Neural cell (in vitro differentiated cells): Measurements from ENCODE around the gene EEF1A2. TPM values are rescaled to one million over a fixed set of nuclear protein-coding genes. Genes with fewer than 3 reads are reported as not detected.

ENCODE experiments used
- H2AFZ ChIP-seq: fragments of 200-600, 300-800 bp; sonication (generic), shearing (Covaris generic); 2 replicates; pipeline ENCODE4 v1.6.0; 2014; ENCODE audit warnings: low read depth, mild to moderate bottlenecking, antibody characterized with exemption, low read length, moderate library complexity
- H3F3A ChIP-seq: fragments of 200-600 bp; shearing (Covaris generic); 2 replicates; pipeline ENCODE4 v1.6.1; 2016; ENCODE audit warnings: mild to moderate bottlenecking, moderate library complexity, mixed read lengths, antibody characterized with exemption, low read length; ENCODE audit not compliant: insufficient read depth, poor library complexity, severe bottlenecking
- H3K27ac ChIP-seq: fragments of 200-600, 300-800 bp; sonication (generic), shearing (Covaris generic); 2 replicates; pipeline ENCODE4 v1.5.1; 2014; ENCODE audit warnings: mild to moderate bottlenecking, low read length, moderate library complexity
- H3K27me3 ChIP-seq: fragments of 300-800, 200-600 bp; sonication (generic), shearing (Covaris generic); 2 replicates; pipeline ENCODE4 v1.6.0; 2014; ENCODE audit warnings: mild to moderate bottlenecking, low read depth, low read length, moderate library complexity; ENCODE audit not compliant: insufficient read depth
- H3K36me3 ChIP-seq: fragments of 300-800, 200-600 bp; sonication (generic), shearing (Covaris generic); 2 replicates; pipeline ENCODE4 v1.5.1; 2014; ENCODE audit warnings: mild to moderate bottlenecking, antibody characterized with exemption, low read length, moderate library complexity; ENCODE audit not compliant: insufficient read depth
- H3K4me2 ChIP-seq: fragments of 300-800, 200-600 bp; sonication (generic), shearing (Covaris generic); 2 replicates; pipeline ENCODE4 v1.6.0; 2014; ENCODE audit warnings: mild to moderate bottlenecking, low read length
- H3K4me3 ChIP-seq: fragments of 300-800, 200-600 bp; sonication (generic), shearing (Covaris generic); 2 replicates; pipeline ENCODE4 v1.5.1; 2014; ENCODE audit warnings: mild to moderate bottlenecking, low read length, moderate library complexity
- H3K79me2 ChIP-seq: fragments of 200-600 bp; shearing (Covaris generic); replicated peaks from 2 replicates; pipeline ENCODE4 v1.6.0; 2014; ENCODE audit warnings: mild to moderate bottlenecking, low read length, moderate library complexity; ENCODE audit not compliant: insufficient read depth
- H3K9ac ChIP-seq: fragments of 300-800, 200-600 bp; sonication (generic), shearing (Covaris generic); 2 replicates; pipeline ENCODE4 v1.6.1; 2016; ENCODE audit warnings: mild to moderate bottlenecking, low read length, mixed read lengths
- H3K9me2 ChIP-seq: fragments of 200-600 bp; shearing (Covaris generic); 2 replicates; pipeline ENCODE4 v1.6.1; 2016; ENCODE audit warnings: mild to moderate bottlenecking, low read length, mixed read lengths; ENCODE audit not compliant: insufficient read depth
- H3K9me3 ChIP-seq: fragments of 200-600, 300-800 bp; sonication (generic), shearing (Covaris generic); 2 replicates; pipeline ENCODE4 v1.6.1; 2016; ENCODE audit warnings: mild to moderate bottlenecking, mixed run types, low read length, moderate library complexity, mixed read lengths
- H4K20me1 ChIP-seq: fragments of 200-600 bp; shearing (Covaris generic); 2 replicates; pipeline ENCODE4 v1.6.1; 2016; ENCODE audit warnings: mild to moderate bottlenecking, mixed run types; ENCODE audit not compliant: insufficient read depth
- CTCF ChIP-seq: fragments of 450-650 bp; IDR thresholded peaks from 2 replicates; pipeline ENCODE4 v1.5.1; 2014; ENCODE audit warnings: antibody characterized with exemption, mild to moderate bottlenecking, moderate library complexity; ENCODE audit not compliant: poor library complexity, severe bottlenecking
- EP300 ChIP-seq: fragments of 450-650 bp; conservative IDR thresholded peaks from 2 replicates; pipeline ENCODE4 v1.6.1; 2014; ENCODE audit warnings: antibody characterized with exemption, mild to moderate bottlenecking, moderate library complexity; ENCODE audit not compliant: poor library complexity, severe bottlenecking
- EZH2 ChIP-seq: fragments of 200-600, 300-800 bp; shearing (Covaris generic), sonication (generic); IDR thresholded peaks from 2 replicates; pipeline ENCODE4 v1.6.1; 2014; ENCODE audit warnings: antibody characterized with exemption, low read length, borderline replicate concordance, mild to moderate bottlenecking; ENCODE audit not compliant: insufficient read depth, poor library complexity, severe bottlenecking
- MXI1 ChIP-seq: fragments of 450-650 bp; conservative IDR thresholded peaks from 2 replicates; pipeline ENCODE4 v1.6.1; 2014; ENCODE audit warnings: antibody characterized with exemption, mild to moderate bottlenecking; ENCODE audit not compliant: poor library complexity, severe bottlenecking
- POLR2AphosphoS5 ChIP-seq: IDR thresholded peaks from 2 replicates; pipeline ENCODE4 v1.6.1; 2012
- RAD21 ChIP-seq: fragments of 450-650 bp; conservative IDR thresholded peaks from 2 replicates; pipeline ENCODE4 v1.6.1; 2014; ENCODE audit warnings: antibody characterized with exemption, mild to moderate bottlenecking, moderate library complexity
- REST ChIP-seq: IDR thresholded peaks from 2 replicates; pipeline ENCODE4 v1.6.1; 2012; ENCODE audit warnings: borderline replicate concordance
- SMC3 ChIP-seq: fragments of 450-650 bp; conservative IDR thresholded peaks from 2 replicates; pipeline ENCODE4 v1.6.1; 2014; ENCODE audit warnings: antibody characterized with exemption, mild to moderate bottlenecking, moderate library complexity; ENCODE audit not compliant: poor library complexity
- TAF1 ChIP-seq: IDR thresholded peaks from 2 replicates; pipeline ENCODE4 v1.6.1; 2012; ENCODE audit warnings: low read depth
- polyA plus RNA-seq: library from polyadenylated mRNA; depleted of rRNA; stranded (reverse); fragments of >200 nt; gene quantifications from 2 replicates; pipeline ENCODE4 v1.2.3, GENCODE V29; 2014

Gene EEF1A2
- polyA plus RNA-seq, 1 donor from 2014 or later = 208 TPM

GRCh38 chr20:63542696-63543095 lies 43.8 kb upstream of the EEF1A2 start:
- H3K9me2 ChIP-seq = no peaks in the 10 kb centered on the region
- H4K20me1 ChIP-seq = no peaks in the 10 kb centered on the region
- H3F3A ChIP-seq = no peaks in the 10 kb centered on the region
- H3K27ac ChIP-seq = no peak overlapping the region
- H2AFZ ChIP-seq = no peak overlapping the region
- H3K4me3 ChIP-seq = no peak overlapping the region
- TF ChIP-seq EP300 = no peak
- no peak for TF ChIP-seq SMC3
- no peak for TF ChIP-seq MXI1
- no peak for TF ChIP-seq REST
- no peak for TF ChIP-seq TAF1
- no peak for TF ChIP-seq POLR2AphosphoS5
- TF ChIP-seq EZH2 = no peak
- no peak for TF ChIP-seq RAD21
- no peak for TF ChIP-seq CTCF
- no peaks in the 10 kb centered on the region for H3K79me2 ChIP-seq
- H3K9me3 ChIP-seq = no peaks in the 10 kb centered on the region
- H3K27me3 ChIP-seq = no peaks in the 10 kb centered on the region
- H3K36me3 ChIP-seq = no peaks in the 10 kb centered on the region
- H3K4me2 ChIP-seq = no peak overlapping the region
- no peak overlapping the region for H3K9ac ChIP-seq

- H3K27me3 ChIP-seq = no peaks in the 10 kb centered on the region
- no peaks in the 10 kb centered on the region for H3K79me2 ChIP-seq
- no peak overlapping the region for H2AFZ ChIP-seq
- H3K9me3 ChIP-seq = no peaks in the 10 kb centered on the region
- no peak overlapping the region for H3K9ac ChIP-seq
- no peaks in the 10 kb centered on the region for H4K20me1 ChIP-seq
- H3K27ac ChIP-seq = no peak overlapping the region
- no peaks in the 10 kb centered on the region for H3K36me3 ChIP-seq
- H3K4me3 ChIP-seq = no peak overlapping the region
- no peak overlapping the region for H3K4me2 ChIP-seq
- TF ChIP-seq REST (no peak), EP300 (no peak), POLR2AphosphoS5 (no peak), MXI1 (no peak), RAD21 (no peak), SMC3 (no peak), TAF1 (no peak), CTCF (no peak), EZH2 (no peak)
- H3K9me2 ChIP-seq = no peaks in the 10 kb centered on the region
- no peaks in the 10 kb centered on the region for H3F3A ChIP-seq
Measured at GRCh38 chr20:63542031-63542559, 43.2 kb upstream of the EEF1A2 start.
